Ovary (tissue), 9 donors: ENCODE results near the gene ZDBF2. TPM values are rescaled to one million over a fixed set of nuclear protein-coding genes. Genes with fewer than 3 reads are reported as not detected.

Experiments
- DNase-seq, 5 donors: peaks; one replicate each; pipeline ENCODE4 v3.0.0-alpha.2; 2019 to 2020
- H3K27ac ChIP-seq, 2 donors: fragments of 200-600 bp; one replicate each; pipeline versions ENCODE4 v1.5.1 to v1.8.0; 2019 to 2022
- H3K27me3 ChIP-seq: fragments of 200-600 bp; one replicate; pipeline ENCODE4 v1.8.0; 2022
- H3K36me3 ChIP-seq: fragments of 200-600 bp; sonication (generic); one replicate; pipeline ENCODE4 v1.5.1; 2019
- H3K4me1 ChIP-seq: one replicate; pipeline ENCODE4 v1.8.1; 2013; ENCODE audit warnings: mild to moderate bottlenecking, moderate library complexity; ENCODE audit not compliant: insufficient read depth
- H3K4me3 ChIP-seq: fragments of 200-600 bp; sonication (generic); one replicate; pipeline ENCODE4 v1.5.1; 2017
- H3K9me3 ChIP-seq, 2 donors: fragments of 200-600 bp in 1 of 2; sonication (generic) in 1 of 2; one replicate each; pipeline versions ENCODE4 v1.5.1 to v1.8.1; 2013 to 2019; ENCODE audit warnings: mild to moderate bottlenecking in 1 of 2, moderate library complexity in 1 of 2
- CTCF ChIP-seq, 3 donors: fragments of 450-650 bp in 2 of 3; fragments of 200-600 bp in 1 of 3; IDR thresholded peaks; one replicate each; pipeline versions ENCODE4 v1.5.1 to v1.8.0; 2016 to 2022; ENCODE audit warnings: antibody characterized with exemption in 3 of 3, mild to moderate bottlenecking in 1 of 3
- EP300 ChIP-seq: sonication (generic); formaldehyde crosslinking; IDR thresholded peaks from one replicate; pipeline ENCODE4 v1.6.1; 2017; ENCODE audit warnings: antibody characterized with exemption
- POLR2A ChIP-seq: fragments of 450-650 bp; IDR thresholded peaks from one replicate; pipeline ENCODE4 v1.6.1; 2017; ENCODE audit warnings: antibody characterized with exemption, mild to moderate bottlenecking, moderate library complexity
- WGBS, 3 donors: extraction: QIAGEN DNeasy Blood & Tissue Kit in 1 of 3; methylation state at CpG; one replicate each; pipeline versions ENCODE4 v1.1.5 to v1.1.7; 2013 to 2017; 5-methylcytosine and 5-hydroxymethylcytosine counted together
- intact Hi-C, 4 donors: fragments of 100-400 bp; cut with DNase I; formaldehyde crosslinking; loops; one replicate each; pipeline versions ENCODE4 v1.11.0 to v1.15.1; 2022 to 2023
- polyA plus RNA-seq, 2 donors: library from polyadenylated mRNA; stranded (reverse); fragments of 200-250 nt in 1 of 2; fragments of 350-450 nt in 1 of 2; fragmentation: Illumina TruSeq in 1 of 2; extraction: RNeasy Lipid Tissue Mini Kit (QIAGEN cat#74804) in 1 of 2; gene quantifications; one replicate each; pipeline ENCODE4 v1.2.3, GENCODE V29; 2013 to 2014
- total RNA-seq, 7 donors: library from RNA; depleted of rRNA in 2 of 7; stranded (reverse); fragments of >200 nt in 2 of 7; fragmentation: NEBNext Ultra II Directional in 3 of 7; extraction: Animal tissue kit (Norgen Biotek cat#: 25700) in 3 of 7; gene quantifications; one replicate each; pipeline versions ENCODE4 v1.1.0 to v1.2.4, GENCODE V29; 2016 to 2023
- donor health status: DM: no; HTN: no; CAD: no; lungs with moderate emphysema.
- donor health status: DM: no; HTN: no; CAD: no.
- donor health status: Bipolar disorder and iron deficiency.
- donor health status: DM: yes; HTN: yes; CAD: no.
- donor health status: DM: no; HTN: no; CAD: no.
- donor health status: DM: yes; HTN: yes; CAD: no.

Gene ZDBF2
- total and polyA plus RNA-seq, 9 donors, result 4.1 to 36.4 (median 26.2) TPM

- DNase-seq, result no peak
- Histone ChIP-seq H3K36me3 (no peaks in the 10 kb centered on the region), H3K27me3 (no peaks in the 10 kb centered on the region), H3K27ac (no peak overlapping the region), H3K4me1 (no peaks in the 10 kb centered on the region), H3K9me3 (no peaks in the 10 kb centered on the region), H3K4me3 (no peak overlapping the region)
- TF ChIP-seq POLR2A (no peak), EP300 (no peak), CTCF (IDR thresholded peaks at IDR 0.05) (no peak)
- 78 to 83% (median 79%) methylated on average over 9 of the region's 9 CpGs for WGBS, 3 donors
- intact Hi-C loops, result no loop called here
Measured at GRCh38 chr2:206311026-206311425, 36.6 kb downstream of the ZDBF2 start.

- WGBS, 3 donors, result 95 to 97% (median 96%) methylated on average over 1 of the region's 1 CpG
- H3K36me3 ChIP-seq, result no peaks in the 10 kb centered on the region
- H3K4me3 ChIP-seq, result no peak overlapping the region
- no peak for TF ChIP-seq CTCF (IDR thresholded peaks at IDR 0.05)
- TF ChIP-seq EP300, result no peak
- TF ChIP-seq POLR2A, result no peak
- H3K27ac ChIP-seq, result no peak overlapping the region
- no peaks in the 10 kb centered on the region for H3K9me3 ChIP-seq
- intact Hi-C loops, result no loop called here
- H3K27me3 ChIP-seq, result no peaks in the 10 kb centered on the region
- no peak for DNase-seq
- no peaks in the 10 kb centered on the region for H3K4me1 ChIP-seq
Measured at GRCh38 chr2:206316141-206316540, 41.7 kb downstream of the ZDBF2 start.

- WGBS, 3 donors, result 88 to 90% (median 88%) methylated on average over 3 of the region's 3 CpGs
- no peak overlapping the region for H3K27ac ChIP-seq
- TF ChIP-seq POLR2A (no peak), EP300 (no peak), CTCF (IDR thresholded peaks at IDR 0.05) (no peak)
Measured at GRCh38 chr2:206323033-206323432, 48.6 kb downstream of the ZDBF2 start.

GRCh38 chr2:206323486-206323885 lies 49.0 kb downstream of the ZDBF2 start:
- no peaks in the 10 kb centered on the region for H3K9me3 ChIP-seq
- H3K36me3 ChIP-seq, result no peaks in the 10 kb centered on the region
- no peak overlapping the region for H3K4me3 ChIP-seq
- DNase-seq, result no peak
- 81 to 84% (median 84%) methylated on average over 4 of the region's 4 CpGs for WGBS, 3 donors
- no peaks in the 10 kb centered on the region for H3K27me3 ChIP-seq
- no peak overlapping the region for H3K27ac ChIP-seq
- TF ChIP-seq POLR2A, result no peak
- no peak for TF ChIP-seq CTCF (IDR thresholded peaks at IDR 0.05)
- no peak for TF ChIP-seq EP300
- no peaks in the 10 kb centered on the region for H3K4me1 ChIP-seq
- intact Hi-C loops, result no loop called here

More at GRCh38 chr2:206323033-206323432, 48.6 kb downstream of the ZDBF2 start:
- DNase-seq, result no peak
- no peaks in the 10 kb centered on the region for H3K27me3 ChIP-seq
- no peaks in the 10 kb centered on the region for H3K9me3 ChIP-seq
- no peak overlapping the region for H3K4me3 ChIP-seq
- no peaks in the 10 kb centered on the region for H3K4me1 ChIP-seq
- intact Hi-C loops, result no loop called here
- H3K36me3 ChIP-seq, result no peaks in the 10 kb centered on the region

- Histone ChIP-seq H3K27me3 (no peaks in the 10 kb centered on the region), H3K4me3 (no peak overlapping the region), H3K27ac (no peak overlapping the region), H3K9me3 (no peaks in the 10 kb centered on the region), H3K36me3 (no peaks in the 10 kb centered on the region), H3K4me1 (no peaks in the 10 kb centered on the region)
- DNase-seq, result no peak
- intact Hi-C loops, result no loop called here
- 65 to 79% (median 72%) methylated on average over 6 of the region's 6 CpGs for WGBS, 3 donors
- TF ChIP-seq CTCF (IDR thresholded peaks at IDR 0.05), result no peak
- no peak for TF ChIP-seq EP300
- no peak for TF ChIP-seq POLR2A
Measured at GRCh38 chr2:206324869-206325268, 50.4 kb downstream of the ZDBF2 start.
